GM19043 (cell line): ENCODE results near the gene UTRN.
A peak's percentile ranks its signal among the peaks of the same experiment; 100 is the strongest.

Experiments used
- ATAC-seq: cut with Tn5 transposase; IDR thresholded peaks from one replicate; pipeline ENCODE4 v1.9.1; 2021; ENCODE audit warnings: low read depth; ENCODE audit not compliant: unreplicated experiment

Gene UTRN

DNA sequence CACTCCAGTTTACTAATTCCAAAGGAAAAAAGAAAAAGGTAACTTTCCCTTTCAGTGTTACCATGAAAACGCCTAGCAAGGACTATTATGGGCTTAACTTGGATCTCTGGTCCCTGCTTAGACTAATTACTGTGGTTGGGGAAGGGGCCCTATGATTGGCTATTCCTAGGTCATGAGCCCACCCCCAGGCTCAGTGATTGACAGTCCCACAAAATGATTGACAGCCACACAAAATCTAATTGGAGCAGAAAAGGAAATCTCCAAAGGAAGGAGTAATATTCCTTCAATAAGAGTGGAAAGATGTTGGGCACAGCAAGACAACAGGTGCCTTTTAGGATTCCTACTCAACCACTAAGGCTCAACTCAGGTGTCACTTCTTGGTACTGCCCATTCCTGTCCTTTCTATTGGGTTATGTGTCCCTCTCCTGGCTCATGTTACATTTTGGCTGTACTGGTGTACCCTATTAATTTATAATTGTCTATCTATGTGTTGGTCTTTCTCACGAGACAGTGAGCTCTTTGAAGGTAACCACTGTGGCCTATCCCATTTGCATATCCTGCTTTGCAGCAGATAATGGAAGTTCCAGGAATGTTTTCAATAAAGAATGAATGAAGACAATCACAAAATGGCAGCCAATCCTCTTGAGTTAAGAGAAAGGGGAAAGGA is 5.5 kb upstream of the UTRN start:
- ATAC-seq, result no peak

DNA sequence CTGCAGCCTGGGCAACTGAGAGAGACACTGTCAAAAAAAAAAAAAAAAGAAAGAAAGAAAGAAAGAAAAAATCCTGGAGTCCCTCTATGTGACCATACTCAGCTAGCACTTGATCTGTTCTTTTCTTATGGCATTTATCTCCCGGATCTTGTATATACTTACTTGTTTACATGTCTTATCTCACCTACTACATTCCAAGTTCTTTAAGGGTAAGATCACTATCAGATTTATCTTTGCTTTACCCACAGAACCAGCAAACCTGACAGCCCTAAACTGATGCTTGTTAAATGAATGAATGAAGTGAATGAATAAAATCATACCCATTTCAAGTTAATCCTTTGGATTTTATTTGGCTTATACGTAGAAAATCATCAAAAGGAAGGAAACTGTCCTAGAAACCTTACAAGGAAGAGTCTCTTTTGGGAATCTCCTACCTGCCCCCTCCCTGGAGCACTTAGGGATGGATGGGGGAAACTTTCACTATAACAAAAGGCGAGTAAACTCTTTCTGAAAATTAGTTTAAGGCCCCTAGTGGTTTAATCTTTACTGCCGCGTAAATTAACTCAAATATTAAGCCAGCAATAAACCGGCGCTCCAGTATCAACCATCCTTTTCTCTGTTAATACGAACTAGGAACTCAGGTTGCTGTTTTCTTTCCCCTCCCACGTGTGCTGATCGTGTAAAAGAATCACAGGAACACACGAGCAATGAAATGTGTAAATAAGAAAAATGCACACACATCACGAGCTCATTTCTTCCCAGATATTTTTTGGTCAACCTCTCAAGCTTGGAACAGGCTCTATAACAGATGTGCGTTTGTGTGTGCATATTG is 1.3 kb upstream of the UTRN start:
- no peak for ATAC-seq

DNA sequence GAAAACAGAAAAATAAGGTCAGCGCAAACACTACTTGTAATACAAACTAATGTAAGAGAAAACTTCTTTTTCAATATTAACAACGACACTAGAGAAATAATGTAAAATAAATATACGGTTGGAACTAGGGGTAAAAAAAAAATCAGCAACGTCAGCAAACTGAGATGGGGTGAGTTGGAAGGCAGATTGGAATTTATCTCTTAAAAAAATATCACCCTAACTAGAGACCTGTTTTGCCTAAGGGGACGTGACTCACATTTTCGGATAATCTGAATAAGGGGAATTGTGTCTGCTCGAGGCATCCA is 705 bp upstream of the UTRN start:
- ATAC-seq, result no peak

DNA sequence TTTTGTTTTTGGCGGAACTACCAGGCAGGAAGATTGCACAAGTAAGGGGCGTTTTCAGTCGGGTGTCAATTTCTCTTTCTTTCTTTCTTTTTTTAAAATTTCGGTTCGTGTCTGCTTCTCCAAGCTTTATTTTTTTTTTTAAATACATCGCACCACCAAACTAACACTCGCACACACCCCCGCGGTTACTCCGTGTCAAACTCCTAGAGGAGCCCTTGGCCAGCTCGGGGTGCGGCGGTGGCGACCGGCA is 338 bp downstream of the UTRN start:
- no peak for ATAC-seq

DNA sequence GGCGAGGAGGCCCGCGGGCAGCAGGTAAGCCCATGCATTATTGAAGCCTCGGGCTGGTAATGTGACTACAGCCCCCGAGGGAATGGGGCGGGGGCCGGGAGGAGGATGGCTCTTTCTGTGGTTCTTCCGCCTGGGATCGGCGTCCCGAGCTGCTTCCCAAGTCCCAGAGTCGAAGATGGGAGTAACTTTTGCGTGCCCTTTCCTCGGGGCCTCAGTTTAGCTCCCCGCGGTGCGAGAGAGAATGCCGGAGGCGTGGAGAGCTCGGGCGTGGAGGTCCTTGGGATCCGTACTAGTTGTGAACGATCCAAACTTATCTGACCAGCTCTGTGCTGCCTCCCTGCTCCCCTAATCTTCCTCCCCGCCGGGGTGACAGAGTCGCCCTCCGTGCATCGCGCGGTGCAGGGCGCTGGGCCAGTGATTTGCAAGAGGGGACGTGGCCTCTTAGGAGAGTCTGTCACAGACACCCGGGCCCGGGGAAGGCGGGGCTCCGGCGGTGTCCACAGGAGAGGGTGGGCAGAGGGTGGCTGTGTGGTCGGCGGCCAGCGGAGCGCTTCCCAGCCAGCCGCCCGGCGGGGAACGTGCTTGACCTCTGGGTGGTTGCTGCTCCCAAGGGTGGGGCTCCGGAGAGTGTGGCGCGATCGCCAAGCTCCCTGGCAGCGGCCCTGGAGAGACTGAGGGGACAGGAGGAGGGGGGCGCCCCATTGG is 815 bp downstream of the UTRN start:
- ATAC-seq, result peak; percentile 31

DNA sequence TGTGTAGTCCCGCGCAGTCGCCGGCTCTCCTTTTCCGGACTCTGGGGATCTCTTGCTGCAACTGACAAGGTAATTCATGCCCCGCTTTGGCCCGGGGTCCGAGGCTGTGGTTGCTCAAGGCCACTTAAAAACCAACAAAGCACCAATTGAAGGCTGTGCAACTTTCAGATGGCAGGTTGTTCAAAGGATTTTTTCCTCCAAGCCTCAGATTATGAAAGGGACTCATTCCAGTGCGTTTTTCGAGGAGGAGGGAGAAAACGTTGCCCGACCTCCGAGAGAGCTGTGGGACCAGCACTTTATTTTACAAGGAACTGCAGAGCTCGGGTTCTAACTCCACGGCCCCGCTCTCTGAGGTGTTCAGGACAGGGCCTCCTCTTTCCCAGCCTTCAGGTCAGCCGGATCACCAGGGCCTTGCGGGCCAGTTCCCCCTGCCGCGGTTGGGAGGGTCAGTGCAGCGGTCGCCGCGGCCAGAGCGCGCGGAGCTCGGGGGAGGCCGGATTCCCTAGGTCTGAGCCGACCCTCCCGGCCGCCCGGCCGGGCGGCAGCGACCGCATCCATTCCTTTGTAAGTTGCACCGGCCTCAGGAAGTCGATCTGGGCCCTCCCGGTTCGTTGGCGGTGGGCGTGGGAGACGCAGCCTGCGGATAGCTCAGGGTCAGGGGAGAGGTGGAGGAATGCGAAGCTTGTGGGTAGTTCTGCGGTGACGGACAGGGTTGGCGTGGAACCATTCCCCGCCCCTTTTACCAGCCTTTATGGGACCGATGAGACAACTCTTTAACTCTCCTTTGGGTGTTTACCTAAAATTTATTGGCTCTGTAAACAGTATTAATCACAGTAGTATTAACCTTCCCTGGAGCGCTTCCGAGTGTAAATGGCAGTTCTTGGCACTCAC is 1.6 kb downstream of the UTRN start:
- peak; percentile 5 for ATAC-seq

DNA sequence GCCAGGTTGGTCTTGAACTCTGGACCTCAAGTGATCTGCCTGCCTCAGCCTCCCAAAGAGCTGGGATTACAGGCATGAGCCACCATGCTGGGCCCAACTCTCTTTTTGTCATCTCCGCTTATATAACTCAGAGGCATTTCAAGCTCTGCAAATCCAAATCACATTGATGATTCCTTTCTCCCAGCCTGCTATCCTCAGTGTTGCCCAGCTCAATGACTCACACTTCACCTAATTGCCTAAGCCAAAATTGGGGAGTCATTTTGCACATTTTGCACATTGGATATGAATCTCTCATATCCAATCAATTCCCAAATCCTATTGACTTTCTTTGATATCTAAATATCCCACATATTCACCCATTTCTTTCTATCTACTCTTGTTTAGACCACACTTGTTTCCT is 3.9 kb downstream of the UTRN start:
- no peak for ATAC-seq

DNA sequence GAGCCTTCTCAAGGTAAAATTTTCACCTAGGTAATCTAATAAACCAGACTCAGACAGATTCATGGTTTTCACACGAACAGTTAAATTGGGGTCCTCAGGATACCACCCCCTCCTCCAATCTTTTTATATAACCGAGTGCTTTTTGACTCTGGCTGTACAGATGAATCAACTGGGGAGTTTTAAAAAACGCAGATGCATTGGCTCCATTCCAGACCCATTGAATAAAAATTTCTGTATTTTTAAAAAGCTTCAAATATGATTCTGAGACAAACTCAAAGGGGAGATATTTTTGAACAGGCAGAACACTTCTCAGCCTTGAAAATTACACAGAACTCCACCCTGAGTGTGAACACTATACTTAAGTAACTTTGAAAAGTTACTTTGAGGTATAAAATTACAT is 7.2 kb downstream of the UTRN start:
- ATAC-seq, result no peak

DNA sequence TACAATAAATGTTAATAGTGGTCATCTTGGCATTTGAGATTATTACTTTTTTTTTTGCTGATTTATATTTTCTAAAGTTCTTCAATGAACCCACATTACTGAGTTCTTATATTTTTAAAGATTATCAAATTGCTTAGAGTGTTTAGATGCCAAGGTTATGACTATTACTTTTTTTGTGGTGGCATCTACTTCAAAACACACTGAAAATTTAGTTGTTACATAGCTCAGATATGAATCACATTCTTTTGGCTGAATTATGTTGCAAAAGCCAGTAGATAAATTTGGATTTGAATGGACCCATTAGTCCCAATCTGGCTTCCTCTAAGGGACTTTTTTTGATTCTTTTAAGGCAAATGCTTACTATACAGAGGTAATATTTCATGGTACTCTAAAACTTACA is 8.9 kb downstream of the UTRN start:
- ATAC-seq, result no peak

DNA sequence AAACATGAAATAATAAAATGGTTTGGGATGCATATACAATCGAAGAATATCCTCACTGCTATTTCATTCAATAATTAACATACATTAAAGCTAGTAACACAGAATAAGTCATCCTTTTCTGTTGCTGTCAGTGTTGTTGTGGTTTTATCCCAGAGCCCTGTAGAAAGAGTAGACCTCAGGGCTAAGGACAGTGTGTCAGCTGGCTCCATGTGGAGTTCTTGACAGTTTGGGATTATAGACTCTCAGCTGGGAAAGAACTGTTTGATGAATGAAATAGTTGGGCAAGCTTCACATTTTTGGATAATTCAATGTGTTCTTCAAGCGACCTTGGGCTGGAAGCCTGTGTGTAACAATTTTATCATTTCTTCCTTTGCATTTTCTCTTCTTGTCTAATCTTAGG is 10.1 kb downstream of the UTRN start:
- ATAC-seq, result no peak

DNA sequence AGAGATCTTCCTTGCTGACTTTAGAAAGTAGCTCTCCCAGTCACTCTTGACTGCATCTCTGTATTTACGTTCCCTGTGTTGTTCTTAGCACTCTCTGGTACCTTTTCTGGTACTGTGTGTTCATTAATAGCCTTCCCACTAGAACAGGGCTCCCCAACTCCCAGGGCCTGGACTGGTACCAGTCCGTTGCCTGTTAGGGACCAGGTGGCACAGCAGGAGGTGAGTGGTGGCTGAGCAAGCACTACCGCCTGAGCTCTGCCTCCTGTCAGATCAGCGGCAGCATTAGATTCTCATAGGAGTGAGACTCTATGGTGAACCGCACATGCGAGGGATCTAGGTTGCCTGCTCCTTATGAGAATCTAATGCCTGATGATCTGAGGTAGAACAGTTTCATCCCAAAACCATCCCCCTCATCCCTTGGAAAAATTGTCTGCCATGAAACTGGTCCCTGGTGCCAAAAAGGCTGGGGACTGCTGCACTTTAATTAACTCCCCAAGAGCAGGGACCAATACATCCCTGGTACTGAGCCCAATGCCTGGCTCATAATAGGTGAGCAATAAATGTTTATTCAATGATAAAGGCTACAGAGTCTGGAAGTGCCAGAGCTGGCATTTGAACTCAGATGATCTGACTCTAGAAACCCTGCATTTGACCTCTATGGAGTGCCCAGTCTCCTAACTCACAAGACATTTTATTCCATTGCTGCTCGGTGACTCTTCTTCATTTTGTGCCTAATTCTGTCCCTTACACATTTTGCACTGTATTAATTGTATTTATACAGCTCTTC is 11.0 kb downstream of the UTRN start:
- ATAC-seq, result no peak

DNA sequence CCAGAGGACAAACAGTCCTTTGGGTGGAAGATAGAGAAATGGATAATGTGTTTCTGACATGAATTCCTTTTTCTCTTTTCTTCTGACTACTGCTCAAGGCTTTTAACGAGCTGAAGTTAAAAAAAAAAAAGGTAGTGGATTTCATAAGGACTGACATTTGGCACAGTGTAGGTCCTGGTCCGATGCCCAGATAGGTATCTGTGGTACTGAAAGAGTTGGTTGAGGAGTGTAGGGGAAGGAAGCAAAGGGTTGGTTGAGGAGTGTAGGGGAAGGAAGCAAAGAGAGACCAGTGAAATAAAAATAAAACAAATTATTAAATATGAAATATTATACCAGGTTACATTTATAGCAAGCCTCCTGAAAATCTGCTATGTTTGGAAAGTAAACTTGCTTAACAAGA is 11.8 kb downstream of the UTRN start:
- no peak for ATAC-seq

DNA sequence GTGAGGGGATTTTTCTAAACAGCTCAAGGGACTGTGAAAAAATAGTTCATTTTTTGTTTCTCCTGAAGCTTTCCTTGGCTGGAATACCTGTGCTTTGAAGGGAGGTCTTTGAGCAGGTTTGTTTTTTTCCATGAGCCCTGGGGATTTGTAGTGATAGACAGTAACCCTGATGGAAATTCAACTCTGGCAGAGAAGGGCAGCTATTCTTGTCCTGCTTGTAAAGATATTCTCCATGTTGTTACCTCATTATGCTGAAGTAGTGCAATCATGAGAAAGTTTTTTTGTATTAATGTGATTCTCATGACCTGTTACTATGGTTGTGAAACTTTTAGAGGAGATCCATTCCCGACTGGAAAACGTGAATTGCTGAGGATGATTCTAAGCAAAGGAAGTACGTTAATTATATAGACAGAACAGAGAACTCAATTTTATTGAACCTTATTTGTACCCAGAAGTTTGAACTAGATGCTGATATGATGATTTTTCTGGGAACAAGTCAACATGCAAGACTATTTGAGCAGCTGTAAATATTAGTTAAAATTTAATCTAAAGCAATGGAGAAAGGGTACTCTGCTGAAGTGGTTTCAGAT is 12.5 kb downstream of the UTRN start:
- ATAC-seq, result no peak

DNA sequence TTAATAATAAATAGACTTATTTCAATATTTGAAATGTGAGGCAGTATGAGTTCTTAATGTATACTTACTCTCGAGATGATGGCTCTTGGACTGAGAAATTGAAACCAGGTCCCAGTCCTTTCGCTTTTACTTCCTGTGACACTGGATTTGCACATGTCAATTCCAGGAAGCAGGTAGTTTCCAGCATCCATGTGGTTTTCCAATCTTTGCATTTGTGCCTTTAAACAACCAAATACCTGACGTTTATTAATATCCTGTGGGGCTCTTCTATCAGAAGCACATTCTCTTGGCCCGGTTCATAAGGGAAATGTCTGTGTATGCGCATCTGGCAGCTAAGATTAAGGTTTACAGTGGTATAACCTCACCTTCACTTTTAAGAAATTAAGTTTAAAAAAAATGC is 13.1 kb downstream of the UTRN start:
- ATAC-seq, result no peak

DNA sequence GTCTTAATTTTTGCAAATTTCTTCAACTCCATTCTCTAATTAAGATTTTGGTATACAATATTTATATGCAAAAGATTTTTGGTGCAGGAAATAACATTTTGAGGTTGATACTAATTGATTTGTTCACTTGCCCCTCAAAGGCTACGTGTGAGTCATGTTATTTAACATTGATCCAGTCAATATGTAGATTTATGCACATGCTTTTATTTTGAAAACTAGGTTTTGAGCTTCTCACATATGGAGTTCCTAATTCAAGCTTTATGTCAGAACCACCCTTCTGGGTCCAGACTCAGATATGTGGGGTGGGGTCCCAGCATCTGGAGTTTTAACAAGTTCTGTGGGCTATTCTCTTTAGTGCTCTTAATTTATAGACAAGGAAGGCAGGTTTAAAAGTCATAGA is 13.8 kb downstream of the UTRN start:
- ATAC-seq, result no peak

DNA sequence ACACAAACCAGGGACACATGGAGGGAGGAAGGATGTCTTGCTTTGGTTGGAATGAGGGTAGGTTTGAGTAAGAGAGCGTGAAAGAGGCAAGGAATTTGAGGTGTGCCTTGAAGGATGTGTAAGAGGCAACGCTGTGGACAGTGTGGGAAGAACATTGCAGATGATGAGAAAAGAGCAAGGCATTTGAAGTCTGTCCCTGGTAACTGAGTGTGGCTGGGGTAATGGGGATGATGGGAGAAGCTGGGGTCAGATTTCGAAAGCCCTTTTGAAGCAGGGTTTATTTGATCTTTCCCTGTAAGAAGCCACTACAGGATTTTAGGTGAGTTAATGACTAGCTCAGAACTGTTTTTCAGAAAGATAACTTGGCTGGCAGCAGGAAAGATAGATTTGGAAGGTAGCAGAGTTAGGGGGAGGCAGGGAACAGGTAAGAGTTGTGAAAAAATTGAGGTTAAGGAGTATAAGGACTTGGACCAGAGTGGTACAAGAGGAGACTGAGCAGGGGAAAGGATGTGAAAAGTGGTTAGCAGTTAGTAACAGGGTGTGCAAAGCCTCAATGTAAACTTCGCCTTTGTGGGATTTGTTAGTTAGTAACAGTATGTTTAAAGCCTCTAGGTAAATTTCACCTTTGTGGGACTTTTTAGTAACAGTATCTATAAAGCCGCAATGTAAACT is 17.7 kb downstream of the UTRN start:
- no peak for ATAC-seq

DNA sequence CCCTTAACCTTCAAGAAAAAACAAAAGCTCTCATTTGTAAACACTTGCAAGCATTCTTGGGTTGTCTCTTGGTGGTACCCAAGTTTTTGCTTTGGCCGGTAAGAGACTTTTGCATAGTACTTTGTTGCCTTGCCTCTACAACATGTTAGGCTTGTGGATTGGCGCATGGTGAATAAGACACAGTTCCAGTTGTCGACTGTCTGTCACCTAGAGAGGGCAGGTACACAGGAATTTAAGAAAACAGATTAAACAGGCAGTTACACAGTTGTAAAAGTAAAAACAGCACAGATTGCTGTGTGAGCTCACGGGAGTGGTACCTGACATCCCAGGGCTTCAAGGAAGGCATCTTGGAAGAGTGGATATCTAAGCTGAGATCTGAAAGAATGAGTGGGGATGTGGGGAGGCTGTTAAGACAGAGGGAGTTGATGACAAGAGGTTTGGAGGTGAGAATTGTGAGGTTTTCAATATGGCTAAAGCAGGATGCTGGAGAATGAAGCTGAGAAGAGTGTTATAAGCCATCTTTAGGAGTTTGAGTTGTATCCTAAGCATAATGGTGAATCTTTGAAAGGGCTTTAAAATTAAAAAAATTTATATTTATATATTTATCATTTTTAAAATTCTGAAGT is 19.2 kb downstream of the UTRN start:
- ATAC-seq, result no peak

DNA sequence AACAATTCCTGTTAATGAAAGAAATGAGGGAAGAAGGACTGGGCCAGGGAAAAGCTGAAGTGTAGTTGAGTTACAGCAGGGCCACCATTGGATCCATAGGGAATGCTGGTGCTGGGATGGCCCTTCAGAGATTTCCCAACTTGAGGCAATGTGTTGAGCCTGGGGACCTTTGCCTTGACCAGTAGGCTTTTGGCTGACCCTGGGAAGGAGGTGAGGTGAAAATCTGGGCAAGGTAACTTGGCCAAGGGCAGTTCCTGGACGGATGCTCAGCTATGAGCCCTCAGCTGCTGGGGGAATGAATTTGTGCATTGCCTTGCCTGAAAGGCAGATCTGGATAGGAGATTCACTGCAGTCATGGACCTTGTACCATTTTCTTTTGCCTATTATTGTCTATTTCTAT is 20.4 kb downstream of the UTRN start:
- ATAC-seq, result peak; percentile 20

DNA sequence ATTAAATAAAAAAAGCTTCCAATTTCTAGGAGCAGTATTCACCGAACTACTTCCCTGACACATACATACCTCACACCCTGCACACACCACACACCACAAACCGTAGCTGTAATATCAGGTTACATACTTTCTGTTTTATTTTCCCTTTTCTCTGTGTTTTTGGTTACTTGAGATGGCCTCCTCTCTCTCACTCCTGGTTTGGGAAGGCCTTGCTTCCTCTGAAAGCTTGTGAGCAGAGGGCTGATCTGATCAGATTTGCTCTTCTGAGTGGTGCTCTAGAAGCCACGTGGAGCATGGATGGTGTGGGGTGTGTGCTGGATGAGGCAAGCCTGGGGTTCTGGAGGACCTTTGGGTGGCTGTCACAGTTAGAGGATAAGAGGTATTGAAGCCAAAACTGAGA is 20.9 kb downstream of the UTRN start:
- peak; percentile 86 for ATAC-seq
